K562 (cell line): ENCODE data around the gene CD70. TPM values are rescaled to one million over a fixed set of nuclear protein-coding genes. Genes with fewer than 3 reads are reported as not detected.

Experiments
- ATAC-seq: fragments of 200-7000 bp; cut with Tn5 transposase; 3 replicates; pipeline ENCODE4 v1.9.1; 2020; ENCODE audit warnings: moderate library complexity
- BruUV-seq: library from RNA; stranded (reverse); fragments of 400-500 nt; replicated peaks from 2 replicates; lab custom pipeline; 2021; lab: Mats Ljungman, UMichigan
- CTCF ChIA-PET: fragments of 300-600 bp; formaldehyde crosslinking; extraction: SDS; loops from one replicate; lab custom pipeline; 2021; ENCODE audit warnings: low intra/inter-chr PET ratio; lab: Yijun Ruan, JAX
- POLR2A ChIA-PET: fragments of 300-600, 350-650 bp; sonication (Branson Sonifier 250); formaldehyde crosslinking; extraction: SDS; loops from one replicate; lab custom pipeline; 2021; ENCODE audit warnings: antibody characterized with exemption, inconsistent platforms; lab: Yijun Ruan, JAX
- DNase-seq, 4 experiments: peaks; one replicate each; pipeline versions ENCODE4 v3.0.0 to v3.0.0-alpha.2; 2011 to 2018; ENCODE audit warnings: low spot score in 3 of 4, mixed read lengths in 3 of 4; ENCODE audit errors: extremely low read depth in 1 of 4
- FAIRE-seq: peaks from 2 replicates; lab custom pipeline; 2011; peaks lifted over from hg19 to GRCh38; lab: Jason Lieb, UNC
- H2AFZ ChIP-seq: 2 replicates; pipeline ENCODE4 v1.6.0; 2011; ENCODE audit warnings: low read depth, low read length, control low read depth, inconsistent platforms
- H3K27ac ChIP-seq: fragments of 200-600 bp; 3 replicates; pipeline ENCODE4 v1.8.0; 2011; ENCODE audit warnings: low read depth, mild to moderate bottlenecking, control low read depth, inconsistent platforms, low read length, moderate library complexity, mixed read lengths; ENCODE audit errors: extremely low read depth
- H3K27me3 ChIP-seq, 2 experiments: fragments of 300-600 bp in 1 of 2; 2 replicates in 1 of 2; 3 replicates in 1 of 2; pipeline versions ENCODE4 v1.6.0 to v1.8.0; 2011; ENCODE audit warnings: inconsistent platforms in 2 of 2, low read length in 2 of 2, mild to moderate bottlenecking in 1 of 2, mixed read lengths in 1 of 2, moderate library complexity in 1 of 2; ENCODE audit not compliant: control insufficient read depth in 2 of 2, insufficient read depth in 2 of 2
- H3K36me3 ChIP-seq: fragments of 300-600 bp; 3 replicates; pipeline ENCODE4 v1.8.0; 2011; ENCODE audit warnings: mild to moderate bottlenecking, low read length, inconsistent platforms; ENCODE audit not compliant: control insufficient read depth, insufficient read depth
- H3K4me1 ChIP-seq, 2 experiments: fragments of 200-600 bp in 1 of 2; replicated peaks in 1 of 2; 2 replicates in 1 of 2; 3 replicates in 1 of 2; pipeline versions ENCODE4 v1.5.1 to v1.8.0; 2011; ENCODE audit warnings: inconsistent platforms in 2 of 2, low read length in 2 of 2, mild to moderate bottlenecking in 1 of 2, mixed read lengths in 1 of 2, moderate library complexity in 1 of 2; ENCODE audit not compliant: control insufficient read depth in 2 of 2, insufficient read depth in 2 of 2
- H3K4me2 ChIP-seq: 2 replicates; pipeline ENCODE4 v1.6.1; 2011; ENCODE audit warnings: low read length, control low read depth, inconsistent platforms, mixed read lengths; ENCODE audit not compliant: insufficient read depth
- H3K4me3 ChIP-seq: fragments of 200-600 bp; sonication (generic), shearing (Covaris generic); 2 replicates; pipeline ENCODE4 v1.5.1; 2016; ENCODE audit warnings: control low read depth, inconsistent platforms
- H3K79me2 ChIP-seq: fragments of 200-600 bp; 3 replicates; pipeline ENCODE4 v1.8.0; 2011; ENCODE audit warnings: low read length, inconsistent platforms; ENCODE audit not compliant: control insufficient read depth, insufficient read depth
- H3K9ac ChIP-seq, 2 experiments: 2 replicates each; pipeline versions ENCODE4 v1.6.0 to v1.6.1; 2011; ENCODE audit warnings: low read depth in 2 of 2, low read length in 2 of 2, control low read depth in 1 of 2, inconsistent platforms in 1 of 2, mild to moderate bottlenecking in 1 of 2, mixed read lengths in 1 of 2; ENCODE audit not compliant: insufficient read depth in 1 of 2
- H3K9me1 ChIP-seq: one replicate; pipeline ENCODE4 v1.6.0; 2011; ENCODE audit warnings: inconsistent platforms, mild to moderate bottlenecking, low read length, moderate library complexity; ENCODE audit not compliant: control insufficient read depth, insufficient read depth
- H3K9me3 ChIP-seq: replicated peaks from 2 replicates; pipeline ENCODE4 v1.5.1; 2011; ENCODE audit warnings: low read depth, low read length, inconsistent platforms; ENCODE audit not compliant: control insufficient read depth, insufficient read depth
- H4K20me1 ChIP-seq: replicated peaks from 2 replicates; pipeline ENCODE4 v1.6.1; 2011; ENCODE audit warnings: low read length, inconsistent platforms, mixed read lengths; ENCODE audit not compliant: control insufficient read depth, insufficient read depth
- ARID1B ChIP-seq: fragments of 450-650 bp; IDR thresholded peaks from 2 replicates; pipeline ENCODE4 v1.6.1; 2016; ENCODE audit warnings: antibody characterized with exemption, mild to moderate bottlenecking, inconsistent platforms
- ARNT ChIP-seq, 2 experiments: fragments of 450-650 bp; IDR thresholded peaks; 2 replicates each; pipeline ENCODE4 v1.6.1; 2016; ENCODE audit warnings: mild to moderate bottlenecking in 1 of 2
- CC2D1A ChIP-seq: fragments of 450-650 bp; IDR thresholded peaks from 2 replicates; pipeline ENCODE4 v1.6.1; 2017; ENCODE audit warnings: mild to moderate bottlenecking
- DEAF1 ChIP-seq: fragments of 450-650 bp; formaldehyde crosslinking; IDR thresholded peaks from 2 replicates; pipeline ENCODE4 v1.4.0; 2020; ENCODE audit warnings: mild to moderate bottlenecking, moderate library complexity
- DPF2 ChIP-seq: fragments of 450-650 bp; IDR thresholded peaks from 2 replicates; pipeline ENCODE4 v1.6.1; 2016
- HEY1 ChIP-seq: fragments of 250-450 bp; sonication (Bioruptor Pico); IDR thresholded peaks from 2 replicates; pipeline ENCODE4 v1.5.0; 2020; ENCODE audit warnings: mild to moderate bottlenecking, moderate library complexity, borderline replicate concordance
- L3MBTL2 ChIP-seq: fragments of 450-650 bp; IDR thresholded peaks from 2 replicates; pipeline ENCODE4 v1.6.1; 2016; ENCODE audit warnings: mild to moderate bottlenecking, moderate library complexity
- MAZ ChIP-seq, 2 experiments: fragments of 450-650 bp in 1 of 2; sonication (generic) in 1 of 2; formaldehyde crosslinking; IDR thresholded peaks in 1 of 2; conservative IDR thresholded peaks in 1 of 2; 2 replicates each; pipeline versions ENCODE4 v1.4.0 to v1.5.0; 2020; ENCODE audit warnings: mild to moderate bottlenecking in 1 of 2, missing genetic modification reagents in 1 of 2
- MLLT1 ChIP-seq, 2 experiments: fragments of 450-650 bp; IDR thresholded peaks; 2 replicates each; pipeline ENCODE4 v1.6.1; 2016
- SMARCA4 ChIP-seq: fragments of 450-650 bp; IDR thresholded peaks from 2 replicates; pipeline ENCODE4 v1.6.1; 2016
- SMARCE1 ChIP-seq: fragments of 450-650 bp; IDR thresholded peaks from 2 replicates; pipeline ENCODE4 v1.7.1; 2016; ENCODE audit warnings: mild to moderate bottlenecking
- ZNF449 ChIP-seq: fragments of 250-450 bp; sonication (Bioruptor Pico); IDR thresholded peaks from 2 replicates; pipeline ENCODE4 v1.8.0; 2022; ENCODE audit warnings: moderate library complexity, mild to moderate bottlenecking, inconsistent platforms
- ZNF561 ChIP-seq: fragments of 450-650 bp; formaldehyde crosslinking; conservative IDR thresholded peaks from 2 replicates; pipeline ENCODE4 v1.4.0; 2020; ENCODE audit warnings: mild to moderate bottlenecking, moderate library complexity
- ZNF639 ChIP-seq, 2 experiments: fragments of 200-800 bp in 1 of 2; sonication (Bioruptor generic) in 1 of 2; sonication (generic) in 1 of 2; formaldehyde crosslinking in 1 of 2; IDR thresholded peaks in 1 of 2; conservative IDR thresholded peaks in 1 of 2; 2 replicates each; pipeline versions ENCODE4 v1.5.0 to v1.6.1; 2016 to 2020; ENCODE audit warnings: missing compliant biosample characterization in 1 of 2, missing genetic modification characterization in 1 of 2, missing genetic modification reagents in 1 of 2
- ZNF766 ChIP-seq: fragments of 200-800 bp; sonication (Bioruptor generic); conservative IDR thresholded peaks from 2 replicates; pipeline ENCODE4 v1.6.1; 2016; ENCODE audit warnings: missing genetic modification characterization, missing compliant biosample characterization
- WGBS: fragments of 100-300 bp; shearing (Covaris generic); methylation state at CpG from one replicate; pipeline ENCODE4 v1.1.6; 2016; ENCODE audit warnings: low coverage, mixed read lengths; ENCODE audit not compliant: insufficient coverage; ENCODE audit errors: missing lambda C conversion rate; 5-methylcytosine and 5-hydroxymethylcytosine counted together
- in situ Hi-C: fragments of 300-500 bp; cut with MboI; formaldehyde crosslinking; loops from 4 replicates; pipeline ENCODE4 v1.15.0; 2018; ENCODE audit warnings: inconsistent platforms, mixed read lengths
- intact Hi-C: fragments of 100-400 bp; cut with micrococcal nuclease; formaldehyde crosslinking; loops from 2 replicates; pipeline ENCODE4 v1.14.2; 2022
- polyA plus RNA-seq, 8 experiments: library from polyadenylated mRNA; depleted of rRNA in 4 of 8; stranded (reverse) in 5 of 8; unstranded in 3 of 8; fragments of >200 nt; fragmentation: Nextera tagmentation in 2 of 8; fragmentation: Illumina TruSeq in 1 of 8; extraction: Ambion mirVana in 2 of 8; extraction: Trizol in 1 of 8; gene quantifications; 2 replicates each; pipeline versions ENCODE4 v1.2.1 to v1.2.3, GENCODE V29; 2011 to 2014; ENCODE audit warnings: inconsistent platforms in 1 of 8, missing spikeins in 1 of 8
- total RNA-seq, 7 experiments: library from RNA; depleted of rRNA in 6 of 7; stranded (reverse); fragments of >200 nt in 6 of 7; fragmentation: Illumina TruSeq in 2 of 7; extraction: Trizol in 2 of 7; gene quantifications; 2 replicates each; pipeline versions ENCODE4 v1.2.1 to v1.2.3, GENCODE V29; 2011 to 2021; ENCODE audit warnings: low replicate concordance in 1 of 7

CD70 gene
- total and polyA plus RNA-seq, 9 of the 15 experiments (the other 6 are each of a cell fraction or from before 2014, with no cell fraction given), result 0.06 to 0.58 (median 0.33) TPM; not detected in 4

- Histone ChIP-seq H3K36me3 (no peaks in the 10 kb centered on the region; the same call in 2 of the 3 replicates), H3K4me2 (peak overlapping the region; percentile 81), H2AFZ (peak overlapping the region; percentile 58), H3K4me3 (peak overlapping the region; percentile 42), H3K27me3 (no peaks in the 10 kb centered on the region), H3K9me3 (peaks cover 8% of the 10 kb centered on the region; the same call in 1 of the 2 replicates), H3K9me1 (no peaks in the 10 kb centered on the region), H3K4me1 (peaks cover 13 to 23% of the 10 kb centered on the region in 2 experiments; a peak in 4 of 5 replicates), H3K79me2 (peaks cover 34% of the 10 kb centered on the region), H3K27ac (peak overlapping the region; percentile 94), H4K20me1 (no peaks in the 10 kb centered on the region), H3K9ac (peak overlapping the region in 1 of 2 experiments; percentile 73; a peak in 2 of 4 replicates)
- CTCF ChIA-PET, result no interaction called here
- DNase-seq (peak in 1 of 4 experiments; percentile 46), FAIRE-seq (no peak), ATAC-seq (peak; percentile 16; the same call in 2 of the 3 replicates)
- WGBS, result 7% methylated on average over 8 of the region's 8 CpGs
- intact Hi-C loops (loop anchor here (5.0 kb wide), 1 partner anchor 83 kb away; no protein-coding TSS in a partner anchor), in situ Hi-C loops (no loop called here)
- POLR2A ChIA-PET, result interaction anchor here (0.7 to 3.7 kb wide), 8 partner anchors 9 to 68 kb away, joined by 3 to 22 read pairs (median 3); partner anchors contain the start of genes CD70 and TNFSF9
- no TSS peak for BruUV-seq
- peak; percentile 38; the same call in 1 of the 2 replicates for TF ChIP-seq ARID1B
- peak; percentile 63 for TF ChIP-seq L3MBTL2
- TF ChIP-seq HEY1 (CRISPR knock-in tag), result no peak
- 0 out of 2 replicates have a peak, but pooled peaks have one; percentile 40 for TF ChIP-seq ZNF561 (CRISPR knock-in tag)
- no peak for TF ChIP-seq ZNF766 (CRISPR knock-in tag)
- 0 out of 4 replicates have a peak, but pooled peaks of 1 of the 2 experiments have one; percentile 19 for TF ChIP-seq MAZ (CRISPR knock-in tag; conservative IDR thresholded peaks at IDR 0.05 in 1 of 2, IDR thresholded peaks at IDR 0.05 in 1 of 2)
- TF ChIP-seq ARNT (IDR thresholded peaks at IDR 0.05), result no peak
- no peak for TF ChIP-seq CC2D1A
- TF ChIP-seq SMARCE1, result peak; percentile 33; the same call in 1 of the 2 replicates
- TF ChIP-seq ZNF449 (CRISPR knock-in tag), result 0 out of 2 replicates have a peak, but pooled peaks have one; percentile 28
- TF ChIP-seq MLLT1 (IDR thresholded peaks at IDR 0.05), result peak in 1 of 2 experiments; percentile 54; a peak in 2 of 4 replicates
- TF ChIP-seq SMARCA4, result peak; percentile 62; the same call in 1 of the 2 replicates
- TF ChIP-seq ZNF639 (CRISPR knock-in tag; conservative IDR thresholded peaks at IDR 0.05 in 1 of 2, IDR thresholded peaks at IDR 0.05 in 1 of 2), result 0 out of 4 replicates have a peak, but pooled peaks of 1 of the 2 experiments have one; percentile 25
- TF ChIP-seq DEAF1 (CRISPR knock-in tag), result 0 out of 2 replicates have a peak, but pooled peaks have one; percentile 5
- TF ChIP-seq DPF2, result peak; percentile 39
Observed at GRCh38 chr19:6599866-6600454, 9.0 kb upstream of the CD70 start.
